HepG2 (cell line): ENCODE results near the gene GIMAP1. TPM values are rescaled to one million over a fixed set of nuclear protein-coding genes. Genes with fewer than 3 reads are reported as not detected.

Experiments used
- ATAC-seq: fragments of 200-7000 bp; cut with Tn5 transposase; 3 replicates; pipeline ENCODE4 v1.9.1; 2020; ENCODE audit warnings: mild to moderate bottlenecking, moderate library complexity
- BruUV-seq: library from RNA; stranded (reverse); fragments of 400-500 nt; replicated peaks from 2 replicates; lab custom pipeline; 2021; lab: Mats Ljungman, UMichigan
- CTCF ChIA-PET: fragments of 300-600 bp; formaldehyde crosslinking; extraction: SDS; loops from one replicate; lab custom pipeline; 2021; ENCODE audit warnings: low total read pairs, inconsistent platforms, low intra/inter-chr PET ratio; lab: Yijun Ruan, JAX
- POLR2A ChIA-PET: fragments of 350-600 bp; sonication (Branson Sonifier 250); formaldehyde crosslinking; loops from one replicate; lab custom pipeline; 2020; ENCODE audit warnings: antibody characterized with exemption, inconsistent platforms; lab: Yijun Ruan, JAX
- DNase-seq: peaks from one replicate; pipeline ENCODE4 v3.0.0-alpha.2; 2015; ENCODE audit warnings: low spot score
- FAIRE-seq: peaks from 3 replicates; lab custom pipeline; 2011; peaks lifted over from hg19 to GRCh38; lab: Jason Lieb, UNC
- H2AFZ ChIP-seq: one replicate; pipeline ENCODE4 v1.6.1; 2011; ENCODE audit warnings: low read length, inconsistent platforms
- H3K27ac ChIP-seq: fragments of 300-600 bp; 3 replicates; pipeline ENCODE4 v1.8.0; 2011; ENCODE audit warnings: mixed run types, mild to moderate bottlenecking, mixed read lengths, low read length, inconsistent platforms; ENCODE audit not compliant: insufficient read depth; ENCODE audit errors: extremely low read length
- H3K27me3 ChIP-seq, 2 experiments: fragments of 200-600 bp in 1 of 2; 2 replicates in 1 of 2; 3 replicates in 1 of 2; pipeline versions ENCODE4 v1.6.0 to v1.8.0; 2011; ENCODE audit warnings: low read length in 2 of 2, mild to moderate bottlenecking in 2 of 2, moderate library complexity in 2 of 2, inconsistent platforms in 1 of 2; ENCODE audit not compliant: insufficient read depth in 2 of 2, control insufficient read depth in 1 of 2
- H3K36me3 ChIP-seq, 2 experiments: fragments of 200-600 bp in 1 of 2; replicated peaks in 1 of 2; 2 replicates in 1 of 2; 3 replicates in 1 of 2; pipeline versions ENCODE4 v1.5.1 to v1.8.0; 2011; ENCODE audit warnings: low read length in 2 of 2, inconsistent platforms in 1 of 2; ENCODE audit not compliant: insufficient read depth in 2 of 2, control insufficient read depth in 1 of 2
- H3K4me1 ChIP-seq: 2 replicates; pipeline ENCODE4 v1.5.1; 2012; ENCODE audit warnings: low read length, inconsistent platforms; ENCODE audit not compliant: insufficient read depth
- H3K4me2 ChIP-seq: 2 replicates; pipeline ENCODE4 v1.6.0; 2011; ENCODE audit warnings: low read depth, low read length, inconsistent platforms
- H3K4me3 ChIP-seq, 3 experiments: fragments of 200-600 bp in 1 of 3; sonication (generic), shearing (Covaris generic) in 1 of 3; replicated peaks in 1 of 3; 2 replicates each; pipeline ENCODE4 v1.5.1; 2011 to 2016; ENCODE audit warnings: low read length in 3 of 3, inconsistent platforms in 2 of 3, low read depth in 2 of 3, mild to moderate bottlenecking in 2 of 3, control low read depth in 1 of 3, mixed read lengths in 1 of 3; ENCODE audit not compliant: insufficient read depth in 1 of 3
- H3K79me2 ChIP-seq: one replicate; pipeline ENCODE4 v1.6.1; 2011; ENCODE audit warnings: low read length, inconsistent platforms; ENCODE audit not compliant: insufficient read depth
- H3K9ac ChIP-seq: 2 replicates; pipeline ENCODE4 v1.6.0; 2011; ENCODE audit warnings: mild to moderate bottlenecking, low read depth, low read length, inconsistent platforms; ENCODE audit not compliant: insufficient read depth
- H3K9me3 ChIP-seq: 2 replicates; pipeline ENCODE4 v1.5.1; 2012; ENCODE audit warnings: mild to moderate bottlenecking, low read length
- H4K20me1 ChIP-seq: 2 replicates; pipeline ENCODE4 v1.6.0; 2011; ENCODE audit warnings: inconsistent platforms, mild to moderate bottlenecking, low read length, moderate library complexity; ENCODE audit not compliant: insufficient read depth
- ADNP ChIP-seq: sonication (generic); formaldehyde crosslinking; IDR thresholded peaks from 2 replicates; pipeline ENCODE4 v1.4.0; 2020; ENCODE audit warnings: missing genetic modification reagents
- ATM ChIP-seq: fragments of 450-650 bp; IDR thresholded peaks from 2 replicates; pipeline ENCODE4 v1.7.1; 2017; ENCODE audit warnings: mild to moderate bottlenecking, borderline replicate concordance
- KDM3A ChIP-seq: IDR thresholded peaks from 2 replicates; pipeline ENCODE4 v1.6.1; 2018; ENCODE audit warnings: low read depth, missing compliant biosample characterization
- RFXANK ChIP-seq: IDR thresholded peaks from 2 replicates; pipeline ENCODE4 v1.6.1; 2016
- SMAD9 ChIP-seq: sonication (generic); formaldehyde crosslinking; IDR thresholded peaks from 2 replicates; pipeline ENCODE4 v1.5.1; 2020; ENCODE audit warnings: mild to moderate bottlenecking, missing genetic modification reagents
- SSRP1 ChIP-seq: IDR thresholded peaks from 2 replicates; pipeline ENCODE4 v1.6.1; 2016; ENCODE audit warnings: control low read depth
- ZNF17 ChIP-seq: sonication (generic); formaldehyde crosslinking; IDR thresholded peaks from 2 replicates; pipeline ENCODE4 v1.5.0; 2020; ENCODE audit warnings: mild to moderate bottlenecking, missing genetic modification reagents
- ZNF570 ChIP-seq: sonication (generic); formaldehyde crosslinking; IDR thresholded peaks from 2 replicates; pipeline ENCODE4 v1.4.0; 2020; ENCODE audit warnings: mild to moderate bottlenecking, missing genetic modification reagents, borderline replicate concordance
- ZNF687 ChIP-seq: sonication (generic); formaldehyde crosslinking; IDR thresholded peaks from 2 replicates; pipeline ENCODE4 v1.5.1; 2020; ENCODE audit warnings: mild to moderate bottlenecking, missing genetic modification reagents, moderate library complexity
- ZSCAN25 ChIP-seq: sonication (generic); formaldehyde crosslinking; IDR thresholded peaks from 2 replicates; pipeline ENCODE4 v1.8.0; 2022; ENCODE audit warnings: mild to moderate bottlenecking, missing genetic modification reagents
- WGBS: methylation state at CpG from one replicate; pipeline ENCODE4 v1.1.6; 2017; ENCODE audit warnings: low lambda C conversion rate; 5-methylcytosine and 5-hydroxymethylcytosine counted together
- in situ Hi-C: cut with HindIII; loops from 2 replicates; pipeline ENCODE4 v1.10.0; 2017; ENCODE audit warnings: low pct_unique_long_range_greater_than_20kb; ENCODE audit not compliant: extremely low pct_ligation_motif_present
- intact Hi-C: fragments of 100-400 bp; cut with micrococcal nuclease; formaldehyde crosslinking; loops from one replicate; pipeline ENCODE4 v1.10.0; 2022; ENCODE audit not compliant: unreplicated experiment
- polyA plus RNA-seq, 8 experiments: library from polyadenylated mRNA; depleted of rRNA in 3 of 8; stranded (reverse) in 7 of 8; unstranded in 1 of 8; fragments of >200 nt; fragmentation: Illumina TruSeq in 4 of 8; extraction: Trizol in 4 of 8; gene quantifications; 2 replicates each; pipeline versions ENCODE4 v1.2.1 to v1.2.3, GENCODE V29; 2011 to 2016; ENCODE audit warnings: low read depth in 4 of 8, missing spikeins in 1 of 8, mixed read lengths in 1 of 8; ENCODE audit not compliant: insufficient read depth in 1 of 8
- total RNA-seq, 5 experiments: library from RNA; depleted of rRNA; stranded (reverse); fragments of >200 nt; fragmentation: Illumina TruSeq; extraction: Trizol; gene quantifications; 2 replicates each; pipeline ENCODE4 v1.2.3, GENCODE V29; 2016; ENCODE audit warnings: low read depth in 1 of 5
- TF ChIP-seq, protein P1 (sequence below): IDR thresholded peaks from 2 replicates; pipeline ENCODE4 v1.6.1; 2016; ENCODE audit warnings: mild to moderate bottlenecking
- TF ChIP-seq, protein P2 (sequence below): sonication (generic); formaldehyde crosslinking; IDR thresholded peaks from 2 replicates; pipeline ENCODE4 v1.4.0; 2020; ENCODE audit warnings: missing genetic modification reagents

Gene GIMAP1
- total and polyA plus RNA-seq, 2 of the 13 experiments (the other 11 are each of a cell fraction or from before 2014, with no cell fraction given), result not detected

DNA sequence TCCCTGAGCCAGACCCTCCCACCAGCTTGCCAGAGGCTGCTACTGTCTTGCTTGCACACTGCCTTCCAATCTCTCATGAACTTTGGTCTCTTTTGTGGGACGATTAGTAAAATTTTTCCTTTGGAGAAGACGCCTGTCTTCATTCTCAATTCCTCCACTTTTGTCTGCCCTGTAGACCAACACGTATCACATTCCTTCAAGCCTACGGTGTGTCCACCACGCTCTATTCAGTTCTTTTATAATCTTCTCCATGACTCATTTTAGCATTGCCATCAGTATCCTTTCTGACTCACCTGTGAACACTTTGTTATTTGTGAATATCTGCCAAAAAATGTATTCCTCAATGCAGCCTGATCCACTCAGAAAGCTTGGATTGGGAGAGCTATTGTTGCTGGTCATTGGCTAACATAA, 22.2 kb downstream of the GIMAP1 start:
- intact Hi-C loops (no loop called here), in situ Hi-C loops (no loop called here)
- no peaks in the 10 kb centered on the region for H3K9me3 ChIP-seq
- H3K79me2 ChIP-seq, result no peaks in the 10 kb centered on the region
- H3K4me3 ChIP-seq, result no peak overlapping the region
- H3K9ac ChIP-seq, result no peak overlapping the region
- no peaks in the 10 kb centered on the region for H4K20me1 ChIP-seq
- peaks cover 1 to 10% of the 10 kb centered on the region in 2 experiments; a peak in 2 of 5 replicates for H3K27me3 ChIP-seq
- CTCF ChIA-PET, result no interaction called here
- no peak for DNase-seq
- H3K4me1 ChIP-seq, result no peaks in the 10 kb centered on the region
- BruUV-seq, result no TSS peak
- POLR2A ChIA-PET, result no interaction called here
- no peaks in the 10 kb centered on the region for H3K36me3 ChIP-seq
- no peak overlapping the region for H2AFZ ChIP-seq
- no peak overlapping the region for H3K27ac ChIP-seq
- ATAC-seq, result no peak
- FAIRE-seq, result no peak
- H3K4me2 ChIP-seq, result no peak overlapping the region
- 40% methylated on average over 5 of the region's 5 CpGs for WGBS
- no peak for TF ChIP-seq ADNP (CRISPR knock-in tag)
- TF ChIP-seq, protein P1, sequence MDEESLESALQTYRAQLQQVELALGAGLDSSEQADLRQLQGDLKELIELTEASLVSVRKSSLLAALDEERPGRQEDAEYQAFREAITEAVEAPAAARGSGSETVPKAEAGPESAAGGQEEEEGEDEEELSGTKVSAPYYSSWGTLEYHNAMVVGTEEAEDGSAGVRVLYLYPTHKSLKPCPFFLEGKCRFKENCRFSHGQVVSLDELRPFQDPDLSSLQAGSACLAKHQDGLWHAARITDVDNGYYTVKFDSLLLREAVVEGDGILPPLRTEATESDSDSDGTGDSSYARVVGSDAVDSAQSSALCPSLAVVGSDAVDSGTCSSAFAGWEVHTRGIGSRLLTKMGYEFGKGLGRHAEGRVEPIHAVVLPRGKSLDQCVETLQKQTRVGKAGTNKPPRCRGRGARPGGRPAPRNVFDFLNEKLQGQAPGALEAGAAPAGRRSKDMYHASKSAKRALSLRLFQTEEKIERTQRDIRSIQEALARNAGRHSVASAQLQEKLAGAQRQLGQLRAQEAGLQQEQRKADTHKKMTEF (CRISPR knock-in tag), result no peak
- no peak for TF ChIP-seq ZNF17
- no peak for TF ChIP-seq KDM3A (CRISPR knock-in tag)
- no peak for TF ChIP-seq ZNF687
- TF ChIP-seq SMAD9 (CRISPR knock-in tag), result no peak
- no peak for TF ChIP-seq RFXANK (CRISPR knock-in tag)
- no peak for TF ChIP-seq SSRP1
- TF ChIP-seq, protein P2, sequence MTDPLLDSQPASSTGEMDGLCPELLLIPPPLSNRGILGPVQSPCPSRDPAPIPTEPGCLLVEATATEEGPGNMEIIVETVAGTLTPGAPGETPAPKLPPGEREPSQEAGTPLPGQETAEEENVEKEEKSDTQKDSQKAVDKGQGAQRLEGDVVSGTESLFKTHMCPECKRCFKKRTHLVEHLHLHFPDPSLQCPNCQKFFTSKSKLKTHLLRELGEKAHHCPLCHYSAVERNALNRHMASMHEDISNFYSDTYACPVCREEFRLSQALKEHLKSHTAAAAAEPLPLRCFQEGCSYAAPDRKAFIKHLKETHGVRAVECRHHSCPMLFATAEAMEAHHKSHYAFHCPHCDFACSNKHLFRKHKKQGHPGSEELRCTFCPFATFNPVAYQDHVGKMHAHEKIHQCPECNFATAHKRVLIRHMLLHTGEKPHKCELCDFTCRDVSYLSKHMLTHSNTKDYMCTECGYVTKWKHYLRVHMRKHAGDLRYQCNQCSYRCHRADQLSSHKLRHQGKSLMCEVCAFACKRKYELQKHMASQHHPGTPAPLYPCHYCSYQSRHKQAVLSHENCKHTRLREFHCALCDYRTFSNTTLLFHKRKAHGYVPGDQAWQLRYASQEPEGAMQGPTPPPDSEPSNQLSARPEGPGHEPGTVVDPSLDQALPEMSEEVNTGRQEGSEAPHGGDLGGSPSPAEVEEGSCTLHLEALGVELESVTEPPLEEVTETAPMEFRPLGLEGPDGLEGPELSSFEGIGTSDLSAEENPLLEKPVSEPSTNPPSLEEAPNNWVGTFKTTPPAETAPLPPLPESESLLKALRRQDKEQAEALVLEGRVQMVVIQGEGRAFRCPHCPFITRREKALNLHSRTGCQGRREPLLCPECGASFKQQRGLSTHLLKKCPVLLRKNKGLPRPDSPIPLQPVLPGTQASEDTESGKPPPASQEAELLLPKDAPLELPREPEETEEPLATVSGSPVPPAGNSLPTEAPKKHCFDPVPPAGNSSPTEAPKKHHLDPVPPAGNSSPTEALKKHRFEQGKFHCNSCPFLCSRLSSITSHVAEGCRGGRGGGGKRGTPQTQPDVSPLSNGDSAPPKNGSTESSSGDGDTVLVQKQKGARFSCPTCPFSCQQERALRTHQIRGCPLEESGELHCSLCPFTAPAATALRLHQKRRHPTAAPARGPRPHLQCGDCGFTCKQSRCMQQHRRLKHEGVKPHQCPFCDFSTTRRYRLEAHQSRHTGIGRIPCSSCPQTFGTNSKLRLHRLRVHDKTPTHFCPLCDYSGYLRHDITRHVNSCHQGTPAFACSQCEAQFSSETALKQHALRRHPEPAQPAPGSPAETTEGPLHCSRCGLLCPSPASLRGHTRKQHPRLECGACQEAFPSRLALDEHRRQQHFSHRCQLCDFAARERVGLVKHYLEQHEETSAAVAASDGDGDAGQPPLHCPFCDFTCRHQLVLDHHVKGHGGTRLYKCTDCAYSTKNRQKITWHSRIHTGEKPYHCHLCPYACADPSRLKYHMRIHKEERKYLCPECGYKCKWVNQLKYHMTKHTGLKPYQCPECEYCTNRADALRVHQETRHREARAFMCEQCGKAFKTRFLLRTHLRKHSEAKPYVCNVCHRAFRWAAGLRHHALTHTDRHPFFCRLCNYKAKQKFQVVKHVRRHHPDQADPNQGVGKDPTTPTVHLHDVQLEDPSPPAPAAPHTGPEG (CRISPR knock-in tag), result no peak
- no peak for TF ChIP-seq ATM
- no peak for TF ChIP-seq ZNF570
- no peak for TF ChIP-seq ZSCAN25 (CRISPR knock-in tag)
